GM23338 (cell line): Measurements from ENCODE around the gene SETD4. TPM values are rescaled to one million over a fixed set of nuclear protein-coding genes. Genes with fewer than 3 reads are reported as not detected.

Source experiments
- ATAC-seq: fragments of 200-7000 bp; cut with Tn5 transposase; 3 replicates; pipeline ENCODE4 v1.9.1; 2020
- DNase-seq: peaks from one replicate; pipeline ENCODE4 v3.0.0-alpha.2; 2015; ENCODE audit warnings: low spot score
- H2AFZ ChIP-seq: fragments of 200-600 bp; sonication (generic); 2 replicates; pipeline ENCODE4 v1.8.0; 2016; ENCODE audit warnings: antibody characterized with exemption, mild to moderate bottlenecking, moderate library complexity
- H3F3A ChIP-seq: fragments of 200-600 bp; sonication (generic); replicated peaks from 2 replicates; pipeline ENCODE4 v1.8.0; 2017; ENCODE audit warnings: antibody characterized with exemption, mixed run types, low read depth
- H3K27ac ChIP-seq: fragments of 200-600 bp; sonication (generic); 2 replicates; pipeline ENCODE4 v1.6.1; 2016; ENCODE audit warnings: low read depth
- H3K27me3 ChIP-seq: fragments of 200-600 bp; sonication (generic); 2 replicates; pipeline ENCODE4 v1.8.0; 2016; ENCODE audit warnings: mild to moderate bottlenecking, mixed run types, moderate library complexity; ENCODE audit not compliant: insufficient read depth
- H3K36me3 ChIP-seq: fragments of 200-600 bp; sonication (generic); 2 replicates; pipeline ENCODE4 v1.8.0; 2016; ENCODE audit warnings: mild to moderate bottlenecking; ENCODE audit not compliant: insufficient read depth
- H3K4me1 ChIP-seq: fragments of 200-600 bp; sonication (generic); 2 replicates; pipeline ENCODE4 v1.8.0; 2016; ENCODE audit warnings: mild to moderate bottlenecking, moderate library complexity; ENCODE audit not compliant: insufficient read depth
- H3K4me2 ChIP-seq: fragments of 200-600 bp; sonication (generic); 2 replicates; pipeline ENCODE4 v1.7.1; 2017; ENCODE audit warnings: mixed run types
- H3K4me3 ChIP-seq: fragments of 200-600 bp; sonication (generic); 2 replicates; pipeline ENCODE4 v1.6.1; 2016; ENCODE audit warnings: mixed run types
- H3K79me2 ChIP-seq: fragments of 200-600 bp; sonication (generic); replicated peaks from 2 replicates; pipeline ENCODE4 v1.8.0; 2017; ENCODE audit warnings: mild to moderate bottlenecking; ENCODE audit not compliant: insufficient read depth
- H3K9me2 ChIP-seq: fragments of 200-600 bp; sonication (generic); 2 replicates; pipeline ENCODE4 v1.8.0; 2017; ENCODE audit not compliant: insufficient read depth
- H4K20me1 ChIP-seq: fragments of 200-600 bp; sonication (generic); replicated peaks from 2 replicates; pipeline ENCODE4 v1.8.0; 2017; ENCODE audit warnings: mild to moderate bottlenecking; ENCODE audit not compliant: insufficient read depth
- H3K27ac Mint-ChIP-seq: 2 replicates; pipeline ENCODE4 v1.8.0; 2020; ENCODE audit warnings: inconsistent platforms, mild to moderate bottlenecking, moderate library complexity, mixed read lengths
- H3K27me3 Mint-ChIP-seq: 3 replicates; pipeline ENCODE4 v1.8.0; 2022; ENCODE audit warnings: low read depth, mild to moderate bottlenecking, moderate library complexity, mixed read lengths, inconsistent platforms; ENCODE audit not compliant: insufficient read depth, poor library complexity
- H3K36me3 Mint-ChIP-seq: 3 replicates; pipeline ENCODE4 v1.8.0; 2021; ENCODE audit warnings: low read depth, mild to moderate bottlenecking, inconsistent platforms, moderate library complexity, mixed read lengths
- H3K4me1 Mint-ChIP-seq: 3 replicates; pipeline ENCODE4 v1.8.0; 2020; ENCODE audit warnings: mild to moderate bottlenecking, inconsistent platforms, mixed read lengths
- H3K4me3 Mint-ChIP-seq: 3 replicates; pipeline ENCODE4 v1.8.0; 2021; ENCODE audit warnings: moderate library complexity, mild to moderate bottlenecking, inconsistent platforms, mixed read lengths
- H3K9me3 Mint-ChIP-seq: 3 replicates; pipeline ENCODE4 v1.8.0; 2020; ENCODE audit warnings: moderate library complexity, mild to moderate bottlenecking, inconsistent platforms, mixed read lengths
- CTCF ChIP-seq, 2 experiments: fragments of 200-600 bp in 1 of 2; sonication (generic) in 1 of 2; conservative IDR thresholded peaks; 2 replicates each; pipeline versions ENCODE4 v1.5.1 to v1.6.1; 2016 to 2017; ENCODE audit warnings: antibody characterized with exemption in 2 of 2, low read depth in 2 of 2, mild to moderate bottlenecking in 2 of 2, moderate library complexity in 1 of 2
- EZH2 ChIP-seq: fragments of 200-600 bp; sonication (generic); IDR thresholded peaks from one replicate; pipeline ENCODE4 v1.8.0; 2017; ENCODE audit warnings: antibody characterized with exemption, mild to moderate bottlenecking, low read depth; ENCODE audit not compliant: unreplicated experiment
- EZH2phosphoT487 ChIP-seq: fragments of 200-600 bp; sonication (generic); IDR thresholded peaks from one replicate; pipeline ENCODE4 v1.8.1; 2018; ENCODE audit warnings: antibody characterized with exemption; ENCODE audit not compliant: unreplicated experiment
- JUNB ChIP-seq: IDR thresholded peaks from one replicate; pipeline ENCODE4 v1.6.1; 2016; ENCODE audit warnings: antibody characterized with exemption; ENCODE audit not compliant: unreplicated experiment
- NANOG ChIP-seq: IDR thresholded peaks from 2 replicates; pipeline ENCODE4 v1.6.1; 2016; ENCODE audit warnings: antibody characterized with exemption, borderline replicate concordance
- POLR2AphosphoS5 ChIP-seq: IDR thresholded peaks from 2 replicates; pipeline ENCODE4 v1.6.1; 2016; ENCODE audit warnings: antibody characterized with exemption, low read depth
- REST ChIP-seq: IDR thresholded peaks from one replicate; pipeline ENCODE4 v1.6.1; 2018; ENCODE audit warnings: antibody characterized with exemption; ENCODE audit not compliant: unreplicated experiment
- ZNF114 ChIP-seq: fragments of 250-450 bp; sonication (Bioruptor Pico); IDR thresholded peaks from 2 replicates; pipeline ENCODE4 v1.5.0; 2020; ENCODE audit warnings: mild to moderate bottlenecking, moderate library complexity
- ZNF331 ChIP-seq: fragments of 250-450 bp; sonication (Bioruptor Pico); IDR thresholded peaks from 2 replicates; pipeline ENCODE4 v1.5.0; 2020; ENCODE audit warnings: low read depth, mild to moderate bottlenecking, moderate library complexity
- ZNF462 ChIP-seq: fragments of 250-450 bp; sonication (Bioruptor Pico); IDR thresholded peaks from 2 replicates; pipeline ENCODE4 v1.5.0; 2020; ENCODE audit warnings: mild to moderate bottlenecking, moderate library complexity
- polyA plus RNA-seq: library from polyadenylated mRNA; unstranded; fragments of >200 nt; fragmentation: Nextera tagmentation; extraction: Ambion mirVana; gene quantifications from 2 replicates; pipeline ENCODE4 v1.2.1, GENCODE V29; 2016
- total RNA-seq: library from RNA; depleted of rRNA; stranded (reverse); fragments of >200 nt; shearing (Covaris generic); gene quantifications from 2 replicates; pipeline ENCODE4 v1.2.3, GENCODE V29; 2014

The SETD4 gene
- total and polyA plus RNA-seq, 2 experiments from 2014 or later: 32.5 to 45.1 TPM

- DNase-seq (no peak), ATAC-seq (no peak)
- H3F3A ChIP-seq: peaks cover 12% of the 10 kb centered on the region
- no peak overlapping the region for H3K4me3 ChIP-seq
- H3K9me2 ChIP-seq: no peaks in the 10 kb centered on the region
- Mint-ChIP-seq H3K9me3 (peaks cover 11% of the 10 kb centered on the region; the same call in 2 of the 3 replicates), H3K27ac (no peak overlapping the region), H3K36me3 (peaks cover 7% of the 10 kb centered on the region), H3K4me1 (peaks cover 20% of the 10 kb centered on the region), H3K27me3 (peaks cover 8% of the 10 kb centered on the region), H3K4me3 (no peak overlapping the region)
- H3K79me2 ChIP-seq: peaks cover 13% of the 10 kb centered on the region
- no peak overlapping the region for H3K4me2 ChIP-seq
- H3K4me1 ChIP-seq: peaks cover 16% of the 10 kb centered on the region; the same call in 1 of the 2 replicates
- no peaks in the 10 kb centered on the region for H4K20me1 ChIP-seq
- no peaks in the 10 kb centered on the region for H3K27me3 ChIP-seq
- H2AFZ ChIP-seq: no peak overlapping the region
- H3K27ac ChIP-seq: no peak overlapping the region
- peaks cover 3% of the 10 kb centered on the region for H3K36me3 ChIP-seq
- TF ChIP-seq ZNF331 (no peak), NANOG (no peak), EZH2phosphoT487 (no peak), CTCF (conservative IDR thresholded peaks at IDR 0.05; ENCODE audit: low read depth in 2 of 2) (no peak), EZH2 (no peak), POLR2AphosphoS5 (no peak), JUNB (no peak), ZNF462 (no peak), ZNF114 (CRISPR knock-in tag) (no peak), REST (no peak)
Measured at GRCh38 chr21:36063375-36064084, 3.2 kb upstream of the SETD4 start.
